ENCODE measurements around the gene PRUNE2. TPM values are rescaled to one million over a fixed set of nuclear protein-coding genes. Genes with fewer than 3 reads are reported as not detected.

The PRUNE2 gene
- total RNA-seq, 1 experiment from 2014 or later = 0.59 TPM

DNA sequence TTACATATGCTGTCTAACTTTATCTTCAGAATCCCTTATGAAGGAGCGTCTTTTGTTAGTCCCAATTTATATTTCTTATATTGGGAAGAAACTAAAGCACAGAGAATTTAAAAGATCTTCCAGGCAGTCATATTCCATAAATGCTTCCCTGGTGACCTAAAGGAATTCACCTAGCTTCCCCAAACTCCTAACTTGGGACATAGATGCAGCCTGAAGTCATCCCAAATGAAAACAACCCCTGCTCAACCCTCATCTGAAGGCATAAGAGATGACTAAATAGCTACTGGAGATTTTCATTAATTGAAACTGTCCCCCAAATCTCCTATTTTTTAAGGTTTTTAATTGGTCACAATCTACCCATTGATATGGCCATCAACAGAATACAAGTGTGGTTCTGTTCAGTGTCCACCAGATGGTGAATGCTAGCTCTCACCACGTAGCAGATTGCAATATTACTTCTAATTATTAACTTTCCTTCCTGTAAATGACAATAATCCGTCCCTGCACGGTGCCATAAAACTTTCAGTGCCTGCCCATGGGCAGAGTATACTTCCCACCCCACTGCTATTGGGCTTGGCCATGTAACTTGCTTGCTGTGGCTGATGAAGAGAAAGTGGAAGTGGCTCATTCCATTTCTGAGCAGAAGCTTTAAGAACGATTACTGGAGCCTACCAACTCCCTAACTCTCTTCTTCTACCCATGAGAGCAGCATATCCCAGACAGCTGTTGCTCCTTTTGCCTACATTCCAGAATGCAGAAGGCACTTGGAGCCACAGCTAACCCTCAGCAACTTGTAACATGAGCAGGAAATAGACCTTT, 18.7 kb downstream of the PRUNE2 start:
- no peak for DNase-seq (ENCODE audit: low read depth, low spot score)
- no peaks in the 10 kb centered on the region for H3K9me2 ChIP-seq (ENCODE audit: insufficient read depth)
- TF ChIP-seq, protein P1, sequence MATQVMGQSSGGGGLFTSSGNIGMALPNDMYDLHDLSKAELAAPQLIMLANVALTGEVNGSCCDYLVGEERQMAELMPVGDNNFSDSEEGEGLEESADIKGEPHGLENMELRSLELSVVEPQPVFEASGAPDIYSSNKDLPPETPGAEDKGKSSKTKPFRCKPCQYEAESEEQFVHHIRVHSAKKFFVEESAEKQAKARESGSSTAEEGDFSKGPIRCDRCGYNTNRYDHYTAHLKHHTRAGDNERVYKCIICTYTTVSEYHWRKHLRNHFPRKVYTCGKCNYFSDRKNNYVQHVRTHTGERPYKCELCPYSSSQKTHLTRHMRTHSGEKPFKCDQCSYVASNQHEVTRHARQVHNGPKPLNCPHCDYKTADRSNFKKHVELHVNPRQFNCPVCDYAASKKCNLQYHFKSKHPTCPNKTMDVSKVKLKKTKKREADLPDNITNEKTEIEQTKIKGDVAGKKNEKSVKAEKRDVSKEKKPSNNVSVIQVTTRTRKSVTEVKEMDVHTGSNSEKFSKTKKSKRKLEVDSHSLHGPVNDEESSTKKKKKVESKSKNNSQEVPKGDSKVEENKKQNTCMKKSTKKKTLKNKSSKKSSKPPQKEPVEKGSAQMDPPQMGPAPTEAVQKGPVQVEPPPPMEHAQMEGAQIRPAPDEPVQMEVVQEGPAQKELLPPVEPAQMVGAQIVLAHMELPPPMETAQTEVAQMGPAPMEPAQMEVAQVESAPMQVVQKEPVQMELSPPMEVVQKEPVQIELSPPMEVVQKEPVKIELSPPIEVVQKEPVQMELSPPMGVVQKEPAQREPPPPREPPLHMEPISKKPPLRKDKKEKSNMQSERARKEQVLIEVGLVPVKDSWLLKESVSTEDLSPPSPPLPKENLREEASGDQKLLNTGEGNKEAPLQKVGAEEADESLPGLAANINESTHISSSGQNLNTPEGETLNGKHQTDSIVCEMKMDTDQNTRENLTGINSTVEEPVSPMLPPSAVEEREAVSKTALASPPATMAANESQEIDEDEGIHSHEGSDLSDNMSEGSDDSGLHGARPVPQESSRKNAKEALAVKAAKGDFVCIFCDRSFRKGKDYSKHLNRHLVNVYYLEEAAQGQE (IDR thresholded peaks at IDR 0.05; ENCODE audit: low read depth) = no peak
- TF ChIP-seq, protein P2, sequence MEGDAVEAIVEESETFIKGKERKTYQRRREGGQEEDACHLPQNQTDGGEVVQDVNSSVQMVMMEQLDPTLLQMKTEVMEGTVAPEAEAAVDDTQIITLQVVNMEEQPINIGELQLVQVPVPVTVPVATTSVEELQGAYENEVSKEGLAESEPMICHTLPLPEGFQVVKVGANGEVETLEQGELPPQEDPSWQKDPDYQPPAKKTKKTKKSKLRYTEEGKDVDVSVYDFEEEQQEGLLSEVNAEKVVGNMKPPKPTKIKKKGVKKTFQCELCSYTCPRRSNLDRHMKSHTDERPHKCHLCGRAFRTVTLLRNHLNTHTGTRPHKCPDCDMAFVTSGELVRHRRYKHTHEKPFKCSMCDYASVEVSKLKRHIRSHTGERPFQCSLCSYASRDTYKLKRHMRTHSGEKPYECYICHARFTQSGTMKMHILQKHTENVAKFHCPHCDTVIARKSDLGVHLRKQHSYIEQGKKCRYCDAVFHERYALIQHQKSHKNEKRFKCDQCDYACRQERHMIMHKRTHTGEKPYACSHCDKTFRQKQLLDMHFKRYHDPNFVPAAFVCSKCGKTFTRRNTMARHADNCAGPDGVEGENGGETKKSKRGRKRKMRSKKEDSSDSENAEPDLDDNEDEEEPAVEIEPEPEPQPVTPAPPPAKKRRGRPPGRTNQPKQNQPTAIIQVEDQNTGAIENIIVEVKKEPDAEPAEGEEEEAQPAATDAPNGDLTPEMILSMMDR (IDR thresholded peaks at IDR 0.05 in 2 of 3, conservative IDR thresholded peaks at IDR 0.05 in 1 of 3; ENCODE audit: borderline replicate concordance in 1 of 3, insufficient read depth in 1 of 3, low read depth in 2 of 3, low read length in 2 of 3) = peak in 2 of 3 experiments; percentile 4 to 19; a peak in 1 of 6 replicates
- RAD21 ChIA-PET (ENCODE audit: low non-redundant PET in 1 of 2, low total read pairs in 2 of 2, uncharacterized antibody in 2 of 2, unreplicated experiment in 2 of 2) = no interaction called here
- ATAC-seq = 0 out of 2 replicates have a peak, but pooled peaks have one; percentile 38
- no peaks in the 10 kb centered on the region for H3K79me2 ChIP-seq (ENCODE audit: insufficient read depth, low read length)
- H3K27ac ChIP-seq (ENCODE audit: low read depth, low read length) = no peak overlapping the region
- no peak overlapping the region for H3K4me3 ChIP-seq (replicated peaks in 1 of 2; ENCODE audit: low read depth in 1 of 2, low read length in 2 of 2)
- no peaks in the 10 kb centered on the region for H3K4me1 ChIP-seq (ENCODE audit: control insufficient read depth in 1 of 2, insufficient read depth in 2 of 2, low read length in 2 of 2)
- H3K9ac ChIP-seq (ENCODE audit: low read length) = no peak overlapping the region
- H2AFZ ChIP-seq (ENCODE audit: low read depth, low read length, poor library complexity, severe bottlenecking) = no peak overlapping the region
- H4K20me1 ChIP-seq (ENCODE audit: insufficient read depth) = no peaks in the 10 kb centered on the region
- POLR2A ChIA-PET = no interaction called here
- no peaks in the 10 kb centered on the region for H3K9me3 ChIP-seq (ENCODE audit: control insufficient read depth in 1 of 2, insufficient read depth in 1 of 2, low read depth in 1 of 2, low read length in 2 of 2)
- intact Hi-C loops (cut with micrococcal nuclease) = no loop called here
- H3K36me3 ChIP-seq (ENCODE audit: control insufficient read depth in 1 of 2, insufficient read depth in 2 of 2, low read length in 2 of 2) = no peaks in the 10 kb centered on the region
- no peak overlapping the region for H3K4me2 ChIP-seq (ENCODE audit: low read length)
- no TSS peak for BruUV-seq (replicated peaks)
- no peaks in the 10 kb centered on the region for H3K27me3 ChIP-seq (ENCODE audit: insufficient read depth, low read length)
- CTCF ChIA-PET = interaction anchor here (1.1 kb wide), 1 partner anchor 77 kb away, joined by 3 read pairs; no protein-coding TSS in a partner anchor

Measured in HCT116 (cell line).